HG03280 (cell line): ENCODE measurements around the gene TLCD1.

Experiments used
- ATAC-seq: cut with Tn5 transposase; IDR thresholded peaks from one replicate; pipeline ENCODE4 v1.9.1; 2021; ENCODE audit warnings: mild to moderate bottlenecking, moderate library complexity; ENCODE audit not compliant: unreplicated experiment

Gene TLCD1, protein sequence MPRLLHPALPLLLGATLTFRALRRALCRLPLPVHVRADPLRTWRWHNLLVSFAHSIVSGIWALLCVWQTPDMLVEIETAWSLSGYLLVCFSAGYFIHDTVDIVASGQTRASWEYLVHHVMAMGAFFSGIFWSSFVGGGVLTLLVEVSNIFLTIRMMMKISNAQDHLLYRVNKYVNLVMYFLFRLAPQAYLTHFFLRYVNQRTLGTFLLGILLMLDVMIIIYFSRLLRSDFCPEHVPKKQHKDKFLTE

DNA sequence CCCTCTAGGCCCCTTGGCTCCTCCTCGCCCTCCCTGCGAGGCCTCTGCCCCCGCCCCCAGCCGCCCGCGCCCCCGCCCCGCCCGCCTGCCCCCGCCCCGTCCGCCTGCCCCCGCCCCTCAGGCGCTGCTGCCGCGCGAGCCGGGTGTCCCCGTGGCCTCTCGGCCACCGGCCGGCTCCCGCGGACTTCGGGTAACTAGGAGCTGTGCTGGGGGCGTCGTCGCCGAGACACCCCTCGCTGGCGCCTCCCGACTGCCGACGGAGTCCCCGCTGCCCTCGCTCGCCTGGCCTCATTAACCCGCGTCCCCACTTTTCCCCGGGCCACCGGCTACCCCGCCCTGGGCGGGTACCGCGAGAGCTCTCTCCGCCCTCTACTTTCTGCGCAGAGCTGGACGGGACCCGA, at the start of gene TLCD1:
TSS of gene TLCD1 (minus strand) at position 8 of the 401 bp plus-strand sequence. CDS start 136 bp downstream, outside the sequence.
- peak; percentile 17 for ATAC-seq

DNA sequence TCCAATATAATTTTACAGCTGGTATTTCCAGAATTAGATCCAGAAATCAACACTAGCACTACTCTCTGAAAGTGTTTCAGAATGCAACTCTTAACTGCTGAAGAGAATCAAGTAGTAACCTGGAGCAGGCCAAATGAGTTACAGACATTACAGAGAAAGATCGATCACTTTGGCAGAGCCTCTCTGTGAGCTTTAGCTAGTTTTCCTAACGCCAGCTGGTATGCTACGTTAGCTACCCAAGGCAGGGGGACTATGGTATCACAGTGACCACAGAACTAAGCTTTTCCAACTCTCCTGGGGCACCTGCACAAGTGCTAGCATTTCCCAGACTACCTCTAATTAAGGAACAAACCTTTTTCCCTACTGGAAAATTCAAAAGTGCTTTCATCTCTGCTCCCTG, 48.2 kb upstream of the TLCD1 start:
- ATAC-seq = no peak

DNA sequence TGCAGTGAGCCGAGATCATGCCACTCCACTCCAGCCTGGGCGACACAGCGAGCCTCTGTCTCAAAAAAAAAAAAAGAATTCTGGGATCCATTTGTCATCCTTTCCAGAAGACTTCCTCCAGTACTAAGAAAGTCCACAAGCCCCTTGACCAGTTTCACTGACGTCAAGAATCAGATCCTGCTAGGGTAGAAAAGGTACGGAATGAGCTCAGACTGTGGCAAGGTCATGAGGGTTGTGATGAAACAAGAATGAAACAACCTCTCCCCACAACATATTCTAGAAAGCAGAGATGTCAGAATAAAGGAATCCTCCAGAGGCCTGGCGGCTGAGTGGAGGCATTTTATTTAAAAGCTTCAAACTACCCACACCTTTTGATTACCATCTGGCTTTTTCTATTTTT, 47.7 kb upstream of the TLCD1 start:
- no peak for ATAC-seq

DNA sequence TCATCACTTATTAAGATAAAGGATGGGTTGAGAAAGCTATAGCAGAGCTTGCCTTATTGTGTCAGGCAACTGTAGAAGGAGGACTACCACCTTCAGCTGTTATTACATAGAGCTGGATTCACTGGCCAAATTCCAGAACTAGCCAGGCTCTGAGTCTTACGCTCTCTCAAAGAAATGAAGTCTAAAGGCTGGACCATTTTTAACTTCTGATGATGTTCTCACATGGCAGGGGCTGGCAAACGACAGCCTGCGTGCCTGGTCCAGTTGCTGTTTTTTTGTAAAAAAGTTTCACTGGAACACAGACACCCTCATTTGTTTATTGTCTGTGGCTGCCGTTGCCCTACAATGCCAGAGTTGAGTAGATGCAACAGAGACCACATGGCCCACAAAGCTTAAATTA, 39.0 kb upstream of the TLCD1 start:
- no peak for ATAC-seq

DNA sequence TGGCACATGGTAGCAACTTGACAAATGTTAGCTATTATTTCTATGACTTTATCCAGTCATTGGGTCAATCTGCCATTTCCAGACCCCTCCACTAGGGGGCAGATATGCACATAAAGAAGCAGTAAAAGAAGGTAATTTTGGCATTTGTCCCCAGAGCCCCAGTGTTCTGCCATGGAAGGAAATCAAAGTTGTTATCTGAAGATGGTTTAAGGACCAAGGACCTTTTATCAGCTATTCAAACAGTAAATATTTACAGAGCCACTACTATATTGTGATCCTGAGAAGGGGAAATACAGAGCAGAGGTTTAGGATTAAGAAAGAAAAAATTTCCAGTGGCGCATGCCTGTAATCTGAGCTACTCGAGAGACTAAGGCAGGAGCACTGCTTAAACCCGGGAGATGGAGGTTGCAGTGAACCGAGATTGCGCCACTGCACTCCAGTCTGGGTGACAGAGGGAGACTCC, 37.8 kb upstream of the TLCD1 start:
- peak; percentile 36 for ATAC-seq

DNA sequence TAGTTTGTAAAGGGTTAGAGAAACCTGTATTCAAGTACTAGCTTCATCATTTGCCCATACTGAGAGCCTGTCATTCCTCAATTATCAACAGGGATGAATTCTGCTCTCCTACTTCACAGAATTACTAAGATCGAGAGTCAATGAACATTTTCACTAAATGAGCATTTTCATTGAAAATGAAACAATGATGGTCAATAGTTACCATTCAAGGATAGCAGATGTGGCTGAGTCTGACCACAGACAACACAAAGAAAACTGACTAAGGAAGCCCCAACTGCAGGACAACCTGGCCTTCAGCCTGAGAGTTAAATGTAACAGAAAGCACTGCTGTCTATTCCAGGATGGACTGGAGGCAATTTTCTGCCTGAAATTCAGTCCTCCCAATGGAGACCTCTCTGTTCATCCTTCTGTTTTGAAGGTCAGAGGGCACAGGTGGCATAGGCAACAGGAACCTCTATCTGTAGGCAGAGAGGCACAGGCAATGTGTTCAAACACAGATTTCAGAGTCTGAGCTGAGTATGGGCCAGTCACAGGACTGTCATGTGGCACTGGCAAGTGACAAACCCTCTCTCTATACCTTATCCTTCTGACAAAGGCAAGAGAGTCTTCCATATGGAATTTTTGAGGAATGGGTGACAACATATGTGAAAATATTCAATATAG, 37.2 kb upstream of the TLCD1 start:
- ATAC-seq = peak; percentile 46

DNA sequence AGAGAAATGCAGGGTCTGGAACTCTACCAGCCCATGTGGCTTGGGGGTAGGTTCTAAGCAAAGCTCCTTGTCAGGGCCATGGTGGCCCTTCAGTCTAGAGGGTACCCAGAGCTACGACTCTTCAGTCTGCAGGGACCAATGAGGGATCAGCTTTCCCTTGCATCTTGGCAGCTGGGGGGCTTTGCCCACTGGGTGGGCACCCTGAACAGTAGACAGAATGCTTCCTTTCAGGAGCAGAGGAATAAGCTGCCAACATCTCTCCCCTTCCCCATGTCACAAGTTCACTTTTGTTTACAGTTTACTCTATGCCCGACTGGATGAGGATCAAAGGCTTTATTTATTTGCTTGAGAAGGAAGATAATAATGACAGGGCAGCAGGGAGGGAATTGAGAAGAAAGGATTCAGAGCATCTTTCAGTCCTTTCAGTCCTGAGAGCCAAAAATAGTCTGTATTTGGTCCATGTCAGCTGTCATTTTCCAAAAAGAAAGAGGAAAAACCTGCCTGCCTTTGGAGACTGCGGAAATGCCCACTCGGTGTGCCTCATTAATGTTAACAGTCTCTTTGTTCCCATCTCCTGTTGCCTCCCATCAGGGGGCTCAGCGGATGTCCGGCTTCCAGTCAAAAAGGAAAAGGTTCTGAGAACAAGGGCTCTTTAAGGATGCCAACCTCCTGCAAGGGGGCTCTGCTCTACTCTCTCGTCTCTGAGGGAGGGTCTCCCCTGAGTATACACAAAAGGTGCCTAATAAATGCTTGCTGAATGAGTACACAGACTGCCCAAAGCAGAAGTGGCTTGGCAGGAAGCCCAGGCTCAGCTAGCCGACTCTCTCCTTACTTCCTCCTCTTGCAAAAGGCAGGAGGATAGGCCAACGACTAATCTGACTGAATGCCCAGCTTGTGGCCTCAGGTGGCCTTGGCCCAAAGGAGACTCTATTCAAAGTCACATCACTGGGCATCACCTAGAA, 34.8 kb upstream of the TLCD1 start:
- ATAC-seq = no peak

DNA sequence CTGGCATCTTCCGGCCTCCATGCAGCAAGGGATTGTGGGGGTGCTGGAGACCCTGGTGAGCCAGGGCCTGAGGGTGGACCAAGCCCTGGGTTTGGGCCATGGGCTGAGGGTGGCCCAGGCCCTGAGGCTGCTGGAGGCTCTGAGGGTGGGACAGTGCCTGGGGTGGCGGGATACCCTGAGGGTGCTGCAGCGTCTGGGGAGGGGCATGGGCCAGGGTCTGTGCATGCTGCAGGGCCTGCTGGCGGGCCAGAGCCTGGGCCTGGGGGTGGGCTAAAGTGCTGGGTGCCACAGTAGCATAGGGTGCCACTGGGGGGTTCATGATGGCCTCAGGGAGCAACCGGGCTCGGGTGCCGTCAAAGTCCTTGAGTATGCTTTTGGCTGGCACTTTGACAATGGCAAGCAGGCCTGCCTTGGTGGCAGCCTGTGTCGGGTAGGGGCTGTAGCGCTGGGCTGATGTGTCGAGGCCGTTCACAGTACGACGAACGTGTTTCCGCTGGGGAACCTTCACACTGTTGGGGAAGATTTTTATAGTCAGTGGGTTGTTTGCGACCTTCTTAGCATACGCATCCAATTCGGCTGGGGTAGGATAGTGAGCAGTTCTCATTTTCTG, 33.3 kb upstream of the TLCD1 start:
- no peak for ATAC-seq

DNA sequence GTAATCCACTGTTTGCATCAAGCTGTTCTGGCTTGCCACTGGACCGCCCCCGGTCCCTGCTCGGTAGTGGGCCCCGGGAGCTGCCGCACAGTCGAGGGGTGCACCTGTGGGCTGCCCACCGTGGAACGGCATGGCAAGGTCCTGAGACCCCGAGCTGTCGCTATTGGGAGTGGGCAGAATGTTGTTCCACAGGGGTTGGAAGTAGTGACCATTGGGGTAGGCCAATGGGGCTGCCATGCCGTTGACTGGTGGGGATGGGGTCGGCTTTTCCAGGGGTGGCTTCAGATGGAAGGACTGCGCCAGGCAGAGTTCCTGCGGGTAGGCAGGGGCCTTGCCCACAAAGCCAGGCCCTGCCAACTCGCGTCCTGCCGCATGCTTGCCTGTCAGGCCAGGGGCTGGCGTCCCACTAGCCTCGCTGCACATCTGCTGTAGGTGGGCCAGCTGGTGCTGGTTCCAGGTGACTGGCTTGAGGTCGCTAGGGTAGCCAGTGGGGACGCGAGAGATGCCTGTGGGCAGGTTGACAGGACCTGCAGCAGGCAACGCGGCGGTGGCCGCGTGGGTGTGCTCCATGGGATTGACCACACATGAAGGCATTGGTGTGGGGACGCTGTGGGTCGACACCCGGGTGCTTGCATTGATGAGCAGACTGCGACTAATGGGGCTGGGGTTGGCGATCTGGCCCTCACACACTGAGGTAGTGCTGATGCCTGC, 32.5 kb upstream of the TLCD1 start:
- ATAC-seq = no peak

DNA sequence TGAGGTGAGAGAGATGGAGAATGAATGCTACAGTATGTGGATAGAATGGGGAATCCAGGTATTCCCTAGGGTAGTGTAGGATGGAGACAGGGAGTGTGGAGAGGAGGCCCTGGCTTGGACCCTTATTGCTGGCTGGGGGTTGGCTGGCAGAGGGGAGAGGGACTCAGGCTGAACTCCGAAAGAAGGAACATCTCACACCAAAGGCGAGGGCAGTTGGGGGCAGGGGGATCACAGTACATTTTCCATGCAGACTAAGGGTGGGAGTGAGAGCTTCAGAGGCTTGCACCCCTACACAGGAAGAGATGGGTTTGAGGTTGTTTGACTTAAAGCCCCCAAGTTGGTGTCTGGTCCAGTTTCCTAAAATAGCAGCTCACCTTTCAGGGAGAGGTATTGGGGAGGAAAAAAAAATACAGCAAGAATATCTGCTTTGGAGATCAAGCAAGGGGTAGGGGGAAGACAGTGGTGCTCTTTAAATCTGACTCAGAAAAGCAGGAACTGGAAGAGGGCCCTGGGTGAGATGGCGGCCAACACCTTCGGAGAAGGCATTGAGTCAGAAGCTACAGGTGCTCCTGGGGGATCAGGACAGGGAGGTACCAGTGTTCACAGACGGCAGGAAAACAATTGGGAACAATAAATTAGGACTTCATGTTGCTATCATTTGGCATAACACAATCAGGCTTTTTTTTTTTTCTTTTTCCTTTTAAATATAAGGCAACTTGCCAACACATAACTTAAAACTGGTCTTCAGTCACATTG, 30.2 kb upstream of the TLCD1 start:
- no peak for ATAC-seq

DNA sequence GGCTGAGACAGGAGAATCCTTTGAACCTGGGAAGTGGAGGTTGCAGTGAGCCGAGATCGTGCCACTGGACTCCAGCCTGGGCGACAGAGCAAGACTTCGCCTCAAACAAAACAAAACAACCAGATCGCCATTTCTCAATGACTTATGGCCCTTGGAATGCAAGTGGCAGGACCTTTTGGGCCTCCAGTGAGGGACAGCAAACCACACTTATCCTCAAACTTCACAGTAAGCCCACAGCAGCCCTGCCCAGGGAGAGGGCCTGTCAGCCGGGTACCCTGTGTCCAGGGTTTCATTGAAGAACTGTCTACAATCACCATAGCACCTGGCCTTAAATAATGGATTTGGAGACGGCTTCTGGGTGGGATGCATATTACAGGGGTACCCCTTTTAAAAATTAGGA, 29.5 kb upstream of the TLCD1 start:
- no peak for ATAC-seq

DNA sequence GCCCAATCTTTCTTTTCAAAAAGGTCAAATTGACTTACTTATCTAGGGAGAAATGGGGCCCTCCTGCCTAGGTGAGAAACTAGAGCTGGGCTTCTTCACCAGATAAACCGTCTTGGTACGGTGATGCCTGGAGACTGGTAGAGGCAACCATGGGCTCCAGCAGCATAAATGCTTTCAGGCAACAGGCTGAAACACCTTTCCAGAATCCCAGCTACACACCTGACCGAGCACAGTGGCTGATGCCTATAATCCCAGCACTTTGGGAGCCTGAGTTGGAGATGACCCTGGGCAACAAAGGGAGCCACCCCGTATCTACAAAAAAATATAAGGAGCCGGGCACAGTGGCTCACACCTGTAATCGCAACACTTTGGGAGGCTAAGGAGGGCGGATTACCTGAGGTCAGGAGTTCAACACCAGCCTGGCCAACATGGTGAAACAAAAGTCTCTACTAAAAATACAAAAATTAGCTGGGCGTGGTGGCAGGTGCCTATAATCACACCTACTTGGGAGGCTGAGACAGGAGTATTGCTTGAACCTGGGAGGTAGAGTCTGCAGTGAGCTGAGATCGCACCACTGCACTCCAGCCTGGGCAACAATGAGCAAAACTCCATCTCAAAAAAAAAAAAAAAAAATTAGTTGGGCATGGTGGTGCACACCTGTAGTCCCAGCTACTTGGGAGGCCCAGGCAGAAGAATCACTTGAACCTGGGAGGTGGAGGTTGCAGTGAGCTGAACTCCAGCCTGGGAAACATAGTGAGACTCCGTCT, 25.8 kb upstream of the TLCD1 start:
- no peak for ATAC-seq

DNA sequence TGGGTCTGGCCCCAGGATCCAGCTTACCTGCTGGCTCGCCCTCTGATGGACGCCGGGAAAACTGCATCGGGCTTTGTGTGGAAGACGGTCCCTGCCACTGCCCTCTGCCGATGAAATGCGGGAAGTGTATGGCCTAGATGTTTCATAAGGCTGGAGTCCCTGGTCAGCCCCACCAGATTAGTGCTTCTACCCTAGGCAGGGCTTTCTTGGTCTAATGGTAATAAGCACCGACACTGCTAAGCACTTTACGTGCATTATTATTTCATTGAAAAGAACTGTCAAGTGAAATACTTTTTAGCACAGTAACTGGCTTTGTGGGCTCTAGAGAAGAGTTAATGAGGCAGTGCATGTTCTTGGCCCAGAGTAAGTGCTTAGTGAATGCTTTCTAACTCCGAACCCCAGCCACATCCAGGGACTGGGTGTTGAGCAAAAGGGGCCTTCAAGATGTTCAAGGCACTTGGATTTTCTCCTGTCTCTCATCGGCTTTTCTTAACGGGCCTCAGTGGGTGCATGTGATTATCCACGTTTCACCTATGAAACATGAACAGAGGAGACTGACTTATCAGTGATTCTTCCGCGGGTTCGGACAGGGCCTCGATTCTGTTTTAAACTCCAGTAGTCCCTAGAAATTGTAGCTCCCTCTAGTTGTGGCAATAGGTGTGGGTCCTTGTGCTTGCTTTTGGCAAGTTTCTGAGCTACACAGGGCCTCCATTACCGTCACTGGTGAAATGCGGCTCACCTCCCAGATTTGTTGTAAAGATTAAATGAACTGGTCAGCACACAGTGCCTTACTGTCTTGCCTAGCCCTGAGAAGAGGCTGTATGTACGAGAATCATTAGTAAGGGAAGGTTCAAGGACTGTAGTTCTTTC, 24.4 kb upstream of the TLCD1 start:
- peak; percentile 70 for ATAC-seq

DNA sequence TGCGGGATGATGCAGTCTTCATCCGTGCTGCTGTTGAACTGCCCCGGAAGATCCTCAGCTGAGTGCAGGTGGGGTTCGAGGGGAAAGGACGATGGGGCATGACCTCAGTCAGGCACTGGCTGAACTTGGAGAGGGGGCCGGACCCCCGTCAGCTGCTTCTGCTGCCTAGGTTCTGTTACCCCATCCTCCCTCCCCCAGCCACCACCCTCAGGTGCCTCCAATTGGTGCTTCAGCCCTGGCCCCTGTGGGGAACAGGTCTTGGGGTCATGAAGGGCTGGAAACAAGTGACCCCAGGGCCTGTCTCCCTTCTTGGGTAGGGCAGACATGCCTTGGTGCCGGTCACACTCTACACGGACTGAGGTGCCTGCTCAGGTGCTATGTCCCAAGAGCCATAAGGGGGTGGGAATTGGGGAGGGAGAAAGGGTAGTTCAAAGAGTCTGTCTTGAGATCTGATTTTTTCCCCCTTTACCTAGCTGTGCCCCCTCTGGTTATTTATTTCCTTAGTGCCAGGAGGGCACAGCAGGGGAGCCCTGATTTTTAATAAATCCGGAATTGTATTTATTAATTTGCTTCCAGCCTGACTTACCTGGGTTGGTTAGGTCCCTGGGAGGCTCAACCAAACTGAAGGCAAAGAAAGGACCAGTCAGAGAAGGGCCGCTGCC, 23.6 kb upstream of the TLCD1 start:
- no peak for ATAC-seq

DNA sequence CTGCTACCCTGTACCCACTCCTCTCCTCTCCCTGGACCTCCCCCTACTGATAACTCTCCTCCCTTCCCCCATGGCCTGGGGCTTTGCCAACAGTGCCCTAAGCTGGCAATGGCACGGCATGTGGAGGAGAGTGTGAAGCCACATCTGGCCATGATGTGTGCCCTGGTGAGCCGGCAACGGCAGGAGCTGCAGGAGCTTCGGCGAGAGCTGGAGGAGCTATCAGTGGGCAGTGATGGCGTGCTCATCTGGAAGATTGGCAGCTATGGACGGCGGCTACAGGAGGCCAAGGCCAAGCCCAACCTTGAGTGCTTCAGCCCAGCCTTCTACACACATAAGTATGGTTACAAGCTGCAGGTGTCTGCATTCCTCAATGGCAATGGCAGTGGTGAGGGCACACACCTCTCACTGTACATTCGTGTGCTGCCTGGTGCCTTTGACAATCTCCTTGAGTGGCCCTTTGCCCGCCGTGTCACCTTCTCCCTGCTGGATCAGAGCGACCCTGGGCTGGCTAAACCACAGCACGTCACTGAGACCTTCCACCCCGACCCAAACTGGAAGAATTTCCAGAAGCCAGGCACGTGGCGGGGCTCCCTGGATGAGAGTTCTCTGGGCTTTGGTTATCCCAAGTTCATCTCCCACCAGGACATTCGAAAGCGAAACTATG, 23.0 kb upstream of the TLCD1 start:
- ATAC-seq = no peak

DNA sequence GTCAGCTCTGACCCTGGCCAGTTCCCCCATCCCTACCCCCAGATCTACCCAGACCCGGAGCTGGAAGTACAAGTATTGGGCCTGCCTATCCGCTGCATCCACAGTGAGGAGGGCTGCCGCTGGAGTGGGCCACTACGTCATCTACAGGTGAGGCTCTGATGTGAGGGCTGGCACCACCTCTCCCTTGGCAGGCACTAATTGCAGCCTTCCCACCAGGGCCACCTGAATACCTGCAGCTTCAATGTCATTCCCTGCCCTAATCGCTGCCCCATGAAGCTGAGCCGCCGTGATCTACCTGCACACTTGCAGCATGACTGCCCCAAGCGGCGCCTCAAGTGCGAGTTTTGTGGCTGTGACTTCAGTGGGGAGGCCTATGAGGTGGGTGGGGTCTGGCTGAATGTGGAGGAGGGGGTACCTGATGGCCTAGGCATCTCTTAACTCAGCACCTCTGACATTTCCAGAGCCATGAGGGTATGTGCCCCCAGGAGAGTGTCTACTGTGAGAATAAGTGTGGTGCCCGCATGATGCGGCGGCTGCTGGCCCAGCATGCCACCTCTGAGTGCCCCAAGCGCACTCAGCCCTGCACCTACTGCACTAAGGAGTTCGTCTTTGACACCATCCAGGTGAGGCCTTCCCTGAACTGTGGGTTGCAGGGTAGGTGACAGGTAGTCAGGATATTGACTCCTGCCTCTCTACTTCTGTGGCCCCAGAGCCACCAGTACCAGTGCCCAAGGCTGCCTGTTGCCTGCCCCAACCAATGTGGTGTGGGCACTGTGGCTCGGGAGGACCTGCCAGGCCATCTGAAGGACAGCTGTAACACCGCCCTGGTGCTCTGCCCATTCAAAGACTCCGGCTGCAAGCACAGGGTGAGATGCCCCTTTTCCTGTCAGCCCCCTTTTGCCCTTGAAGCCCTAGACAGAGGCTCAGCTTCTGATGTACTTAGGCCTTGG, 22.0 kb upstream of the TLCD1 start:
- ATAC-seq = no peak
